Putamen (tissue), 1 donor: ENCODE measurements around the gene GRAMD4.
A peak's percentile ranks its signal among the peaks of the same experiment; 100 is the strongest.

ENCODE experiments used
- DNase-seq: peaks from one replicate; pipeline ENCODE4 v3.0.0-alpha.2; 2016; ENCODE audit warnings: low spot score

GRAMD4 gene

DNA sequence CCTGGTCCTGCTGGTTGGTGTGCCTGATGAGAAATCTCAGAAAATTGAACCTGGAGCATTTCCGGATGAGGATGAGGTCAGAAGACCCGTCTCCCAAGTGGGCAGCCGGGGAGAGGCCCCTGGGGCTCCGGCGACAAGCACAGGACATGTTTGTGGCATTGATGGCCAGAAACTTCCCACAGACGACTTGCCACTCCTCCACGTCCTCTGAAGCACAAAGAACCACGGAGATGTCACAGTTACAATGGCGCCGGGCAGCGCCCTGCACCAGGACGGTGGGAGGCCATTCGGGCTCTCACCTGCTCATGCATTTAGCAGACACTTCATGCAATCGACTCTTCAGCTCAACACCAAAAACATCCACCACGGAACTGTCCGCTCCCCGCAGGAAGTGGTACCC lies 71.4 kb downstream of the GRAMD4 start:
- no peak for DNase-seq

DNA sequence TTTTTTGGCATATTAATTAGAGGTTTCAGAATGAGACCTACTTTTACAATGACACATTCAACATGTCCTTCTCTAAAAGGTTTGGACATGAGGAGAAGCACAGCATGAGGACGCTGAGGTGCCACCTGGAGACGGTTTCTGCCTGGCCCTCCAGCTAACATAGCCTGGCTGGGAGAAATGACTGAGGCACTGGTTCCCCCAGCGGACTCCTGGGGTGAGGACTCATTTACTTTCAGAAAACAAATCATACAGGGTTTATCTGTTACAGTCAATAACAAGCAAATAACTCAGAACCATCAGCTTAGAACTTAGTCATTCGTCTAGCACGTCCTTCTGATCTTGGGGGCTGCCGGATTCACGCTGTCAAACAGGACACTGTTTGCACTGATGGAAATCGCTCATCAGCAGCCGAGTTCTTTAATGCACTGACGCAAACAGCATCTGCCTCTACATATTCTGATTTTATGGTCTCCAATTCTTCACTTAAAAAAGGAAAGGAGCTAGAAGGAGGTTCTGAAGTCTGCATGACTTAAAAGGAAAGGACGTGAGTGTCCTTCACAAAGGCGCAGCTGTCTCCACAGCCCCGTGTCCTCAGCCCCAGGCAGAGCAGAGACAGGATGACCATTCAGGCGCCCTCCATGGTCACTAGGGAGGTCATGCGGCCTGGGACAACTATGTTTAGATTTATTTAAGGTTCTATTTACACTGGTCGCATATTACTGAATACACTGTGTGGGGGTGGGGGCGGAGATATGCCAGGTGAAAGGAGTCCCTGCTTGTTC lies 73.6 kb downstream of the GRAMD4 start:
- no peak for DNase-seq

DNA sequence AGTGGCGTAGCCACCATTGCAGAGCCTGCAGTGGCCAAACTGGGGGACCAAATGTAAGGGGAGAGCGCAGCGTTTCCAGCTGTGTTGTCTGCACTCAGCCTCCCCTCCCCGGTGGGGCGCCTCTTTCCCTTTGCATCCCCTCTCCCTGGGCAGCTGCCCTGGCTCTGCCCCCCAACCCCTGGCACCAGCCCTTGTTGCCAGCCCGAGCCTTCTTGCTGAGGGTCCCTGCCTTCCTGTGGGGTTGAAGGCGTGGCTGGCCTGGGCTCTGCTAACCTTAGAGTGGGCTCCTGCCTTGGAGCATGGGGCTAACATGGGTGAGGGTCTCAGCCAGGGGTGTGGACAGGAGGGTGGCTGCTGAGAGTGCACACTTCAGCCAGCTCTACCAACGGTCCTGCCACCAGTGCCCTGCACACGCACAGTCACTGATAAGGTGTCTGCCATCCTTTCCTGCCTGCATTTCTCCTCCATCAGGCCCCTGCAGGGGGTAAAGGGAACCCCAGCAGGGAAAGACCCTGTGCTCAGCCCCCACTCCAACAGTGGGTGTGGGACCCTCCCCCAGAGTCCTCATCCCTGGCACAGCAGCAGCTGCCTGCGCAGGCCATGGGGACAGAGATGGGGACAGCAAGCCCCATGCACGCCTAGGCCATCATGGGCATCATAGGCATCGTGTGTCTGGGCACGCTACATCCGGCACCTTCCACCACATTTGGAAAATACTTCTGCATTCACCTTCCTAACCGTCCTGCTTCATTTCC lies 74.4 kb downstream of the GRAMD4 start:
- DNase-seq = no peak

DNA sequence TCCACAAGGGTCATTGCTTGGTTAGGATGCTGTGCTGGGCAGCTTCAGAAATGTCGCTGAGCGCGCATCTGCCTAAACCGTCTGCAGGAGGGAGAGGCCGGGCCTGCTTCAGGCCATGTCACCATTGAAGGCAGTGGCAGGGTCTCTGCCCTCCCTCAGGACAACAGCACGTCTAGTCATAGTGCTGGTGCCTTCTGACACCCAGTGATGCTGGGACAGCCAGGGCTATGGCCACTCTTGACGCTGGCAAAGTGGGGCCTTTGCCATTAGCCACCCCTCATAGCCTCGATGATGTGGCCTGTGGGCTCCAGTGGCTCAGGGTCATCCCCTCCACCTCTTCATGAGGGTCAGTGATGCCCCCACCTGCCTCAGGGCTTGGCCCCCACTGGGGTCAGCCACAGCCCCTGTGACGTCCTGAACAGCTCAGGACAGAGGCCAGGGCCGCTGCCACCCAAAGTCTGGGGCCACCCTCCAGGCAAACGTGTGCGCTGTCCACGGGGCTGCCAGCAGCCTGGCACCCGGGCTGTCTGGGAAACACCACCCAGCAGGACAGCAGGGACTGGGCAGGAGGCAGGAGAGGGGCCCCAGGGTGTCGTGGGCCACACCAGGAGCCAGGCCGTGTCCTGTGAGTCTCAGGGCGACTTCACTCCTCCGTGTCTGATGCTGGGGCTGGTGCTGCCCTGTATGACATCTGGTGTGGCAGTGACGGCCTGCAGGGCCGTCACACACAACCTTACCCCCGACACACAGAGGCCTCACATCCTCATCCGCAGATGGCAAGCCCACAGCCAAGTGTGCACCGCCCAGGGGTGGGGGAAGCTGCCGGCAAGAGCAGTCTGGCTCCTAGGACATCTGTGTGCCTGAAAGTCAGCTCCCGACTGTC lies 75.4 kb downstream of the GRAMD4 start:
- no peak for DNase-seq

DNA sequence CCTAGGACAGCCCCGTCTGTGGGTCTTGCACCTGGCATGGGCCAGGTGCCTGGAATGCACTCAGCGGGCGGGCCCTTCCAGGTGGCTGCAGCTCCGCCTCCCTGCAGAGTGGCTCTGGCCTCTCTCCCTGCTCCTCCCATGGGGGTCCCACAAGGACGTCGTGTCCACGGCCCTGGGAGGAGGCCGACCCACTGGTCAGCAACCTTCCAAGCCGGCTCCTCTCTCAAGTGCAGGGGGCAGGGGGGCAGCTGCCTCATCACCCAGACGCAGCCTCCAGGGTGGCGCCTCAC lies 76.0 kb downstream of the GRAMD4 start:
- DNase-seq = no peak

DNA sequence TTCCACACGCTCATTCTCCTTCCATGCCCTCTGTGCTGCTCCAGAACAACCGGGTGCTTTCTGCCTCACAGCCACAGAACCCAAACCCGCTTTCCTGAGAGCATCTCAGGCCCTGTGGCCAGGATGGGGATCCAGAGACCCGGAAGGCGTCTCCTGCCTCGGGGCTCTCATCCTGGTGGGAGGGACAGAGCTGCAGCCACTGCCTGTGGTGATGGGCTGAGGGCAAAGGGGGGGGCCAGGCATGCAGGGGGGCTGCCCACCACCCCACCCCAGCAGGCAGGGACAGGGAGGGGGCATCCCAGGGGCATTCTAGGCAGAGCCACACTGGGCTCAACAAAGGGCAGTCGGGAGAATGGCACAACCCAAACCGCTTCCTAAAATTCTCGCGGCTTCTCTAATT lies 76.4 kb downstream of the GRAMD4 start:
- DNase-seq = no peak

DNA sequence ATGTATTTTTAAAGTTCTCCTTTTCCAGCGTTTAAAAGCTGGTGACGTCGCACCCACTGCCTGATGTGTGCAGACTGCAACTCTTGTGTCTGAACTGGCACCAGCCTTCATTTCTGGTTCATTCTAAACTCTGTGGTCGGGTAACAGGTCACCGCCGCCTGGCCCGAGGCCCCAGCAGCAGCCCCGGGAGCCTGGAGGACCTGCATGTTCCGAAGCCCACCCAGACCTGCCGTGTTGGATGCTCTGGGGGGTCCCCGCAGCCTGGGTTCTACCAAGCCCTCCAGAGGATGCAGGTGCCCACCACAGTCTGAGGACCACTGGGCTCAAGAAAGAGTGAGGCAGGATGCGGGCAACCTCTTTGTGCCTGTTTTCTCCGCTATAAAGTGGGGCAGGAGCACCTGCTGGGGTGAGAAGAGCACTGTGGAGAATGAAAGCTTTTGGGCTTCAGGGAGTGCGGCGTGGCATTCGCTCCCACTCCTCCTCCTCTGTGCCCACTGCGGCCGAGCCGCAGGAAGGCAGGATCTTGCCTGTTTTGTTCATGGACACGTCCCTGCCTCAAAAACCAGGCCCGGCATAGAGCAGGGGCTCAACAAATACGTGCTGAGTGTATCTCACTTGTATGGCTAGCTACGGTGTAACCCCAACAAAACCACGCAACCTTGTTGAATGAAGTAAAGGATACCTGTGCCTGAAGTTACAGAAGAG lies 77.8 kb downstream of the GRAMD4 start:
- DNase-seq = no peak

DNA sequence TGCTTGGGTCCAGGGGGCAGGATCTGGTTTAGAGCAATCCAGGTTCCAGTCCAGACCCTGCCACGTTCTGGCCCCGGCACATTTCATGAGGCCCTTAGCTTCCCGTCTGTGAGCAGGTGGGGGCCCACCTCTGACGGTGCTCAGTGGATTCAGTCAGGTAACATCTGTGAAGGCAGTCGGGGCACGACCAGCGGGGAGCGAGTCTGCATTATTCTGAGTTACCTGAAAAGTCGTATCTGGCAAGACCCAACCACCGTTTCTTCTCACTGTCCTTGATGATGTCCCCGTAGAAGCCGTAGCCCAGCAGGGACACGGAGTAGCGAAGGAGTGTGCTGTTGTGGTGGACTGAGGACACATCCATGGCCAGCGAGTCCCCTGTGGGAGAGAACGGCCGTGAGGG lies 78.9 kb downstream of the GRAMD4 start:
- no peak for DNase-seq

DNA sequence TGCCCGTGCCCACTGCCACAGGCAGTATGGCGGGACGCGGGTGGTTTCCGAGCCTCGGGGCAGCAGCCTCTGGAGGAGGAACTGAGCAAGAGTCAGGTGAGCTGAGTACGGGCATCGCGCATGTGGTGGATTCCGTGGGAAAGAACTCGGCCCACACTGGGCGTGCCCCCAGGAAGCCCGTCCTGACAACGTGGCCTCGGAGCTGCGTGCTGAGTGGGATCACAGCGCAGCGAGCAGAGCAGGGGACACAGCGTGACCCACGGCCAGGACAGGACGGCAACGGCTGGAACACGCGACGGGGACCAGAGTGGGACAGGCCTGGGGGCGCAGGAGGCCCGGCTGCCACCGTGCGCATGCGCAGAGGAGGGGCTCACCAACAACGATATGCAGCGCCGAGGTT lies 81.1 kb downstream of the GRAMD4 start:
- no peak for DNase-seq

DNA sequence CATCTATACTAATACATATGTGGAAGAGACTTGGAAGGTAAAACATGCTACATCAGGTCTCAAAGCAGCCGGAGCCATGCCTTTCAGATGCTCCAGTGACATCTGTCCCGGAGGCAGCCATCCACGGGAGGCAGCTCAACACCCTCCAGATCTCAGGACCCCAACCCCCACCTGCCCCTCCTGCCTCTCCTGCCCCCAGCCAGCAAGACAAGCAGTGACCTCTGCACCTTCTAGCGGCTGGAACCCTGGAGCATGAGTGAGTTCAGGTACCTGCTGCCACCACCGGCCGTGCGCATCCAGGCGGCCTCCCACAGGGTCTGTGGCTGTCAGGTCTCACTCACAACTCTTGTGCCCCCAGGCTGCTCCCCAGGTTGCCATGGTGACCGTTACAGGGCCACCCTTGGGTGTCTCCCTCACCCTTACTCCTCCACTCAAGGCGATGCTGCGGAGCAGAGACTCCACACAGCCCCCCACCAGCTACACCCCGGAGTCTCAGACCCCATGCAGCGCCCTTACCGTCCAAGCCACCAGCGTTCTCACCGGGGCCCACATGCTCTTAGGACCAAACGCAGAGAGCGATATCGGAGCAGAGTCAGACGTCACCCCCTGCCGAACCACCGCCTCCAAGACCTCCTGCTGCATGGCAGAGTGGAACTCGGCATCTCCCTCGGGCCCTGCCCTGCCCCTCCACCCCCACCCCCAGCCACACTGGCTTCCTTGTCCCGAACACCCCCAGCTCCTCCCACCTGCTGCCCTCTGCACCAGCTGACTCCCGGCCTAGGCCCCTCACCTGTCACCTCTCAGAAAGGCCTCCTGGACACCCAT lies 83.2 kb downstream of the GRAMD4 start:
- no peak for DNase-seq

DNA sequence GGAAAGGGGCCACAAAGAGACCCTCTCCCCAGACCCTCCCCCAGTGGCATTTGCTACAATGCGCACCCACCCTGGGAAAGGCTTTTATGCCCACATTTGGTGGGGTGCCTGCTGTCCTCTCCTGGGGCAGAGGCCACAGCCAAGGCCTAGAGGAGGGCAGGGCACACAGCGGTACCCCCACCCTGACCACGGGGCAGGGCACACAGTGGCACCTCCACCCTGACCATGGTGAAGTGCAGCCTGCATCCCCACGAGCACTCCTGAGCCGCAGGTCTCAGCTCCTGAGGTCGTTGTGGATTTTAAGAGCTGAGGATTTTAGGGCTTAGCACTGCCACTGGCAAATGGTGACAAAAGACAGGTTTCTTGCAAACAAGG lies 83.8 kb downstream of the GRAMD4 start:
- no peak for DNase-seq

DNA sequence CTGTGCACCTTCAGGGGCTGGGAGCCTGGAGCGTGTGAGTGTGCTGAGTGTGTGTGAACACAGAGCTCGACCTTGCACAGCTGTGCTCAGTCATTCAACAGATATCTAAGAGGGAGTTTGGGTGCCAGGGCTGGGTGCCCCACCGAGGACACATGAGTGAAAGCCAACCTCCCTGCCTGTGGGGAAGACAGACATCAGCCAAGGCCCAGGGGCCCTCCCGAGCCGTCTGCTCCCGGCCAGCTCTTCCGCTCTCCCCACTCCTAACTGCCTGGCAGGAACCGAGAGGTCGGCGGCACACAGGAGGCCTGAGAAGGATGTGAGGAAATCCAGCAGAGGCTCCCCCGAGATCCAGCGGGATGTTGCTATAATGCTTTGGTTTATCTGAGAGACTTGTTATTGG lies 85.9 kb downstream of the GRAMD4 start:
- DNase-seq = no peak

DNA sequence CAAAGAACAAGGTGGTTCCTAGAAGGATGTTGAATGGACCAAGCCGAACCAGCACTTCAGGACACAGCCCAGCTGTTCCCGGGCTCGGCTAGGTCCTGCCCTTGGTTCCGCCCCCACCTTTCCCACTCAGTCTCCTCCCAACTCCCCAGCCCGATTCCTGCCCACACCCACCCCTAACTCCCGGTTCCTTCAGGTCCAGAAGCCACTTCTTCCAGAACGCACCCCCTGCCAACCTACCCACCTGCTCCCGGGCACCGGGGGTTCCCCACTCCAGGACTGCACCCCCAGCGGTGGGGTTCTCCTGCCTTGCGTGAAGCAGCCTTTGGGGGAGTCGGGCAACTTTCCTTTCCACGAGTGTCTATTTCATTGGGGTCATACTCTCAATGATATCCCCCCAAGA lies 87.1 kb downstream of the GRAMD4 start:
- no peak for DNase-seq

DNA sequence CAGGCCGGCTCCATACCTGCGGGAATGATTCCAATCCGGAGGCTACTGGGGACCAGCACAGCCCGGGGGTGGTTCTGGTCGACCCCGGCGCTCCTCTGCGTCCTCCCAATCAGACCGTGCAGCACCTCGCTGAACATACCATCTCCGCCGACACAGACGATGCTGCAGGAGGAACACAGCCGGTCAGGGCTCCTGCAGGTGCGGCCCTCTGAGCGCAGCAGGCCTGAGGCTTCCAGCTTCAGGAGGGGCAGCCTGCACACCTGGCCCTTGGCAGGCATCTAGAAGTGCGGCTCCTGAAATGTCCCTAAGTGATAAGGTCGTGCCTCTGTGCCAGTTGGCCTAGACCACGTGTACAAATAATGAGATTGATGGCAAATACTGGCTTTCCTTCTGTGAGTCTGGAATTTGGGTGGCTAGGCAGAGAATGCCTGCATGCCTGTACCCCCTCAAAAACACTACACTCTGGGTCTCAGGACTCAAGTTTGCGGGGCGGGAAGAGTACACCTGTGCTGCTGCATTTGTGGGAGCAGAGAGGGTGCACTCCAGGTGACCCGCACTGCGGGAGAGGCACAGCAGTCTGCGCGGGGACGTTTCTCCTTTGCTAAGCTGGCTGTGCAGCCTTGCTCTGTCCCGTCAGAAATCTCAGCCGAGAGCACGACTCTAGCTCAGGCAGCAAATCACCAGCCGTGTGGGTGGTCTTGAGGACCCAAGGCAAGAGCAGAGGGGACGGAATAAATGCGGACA lies 87.8 kb downstream of the GRAMD4 start:
- DNase-seq = no peak

DNA sequence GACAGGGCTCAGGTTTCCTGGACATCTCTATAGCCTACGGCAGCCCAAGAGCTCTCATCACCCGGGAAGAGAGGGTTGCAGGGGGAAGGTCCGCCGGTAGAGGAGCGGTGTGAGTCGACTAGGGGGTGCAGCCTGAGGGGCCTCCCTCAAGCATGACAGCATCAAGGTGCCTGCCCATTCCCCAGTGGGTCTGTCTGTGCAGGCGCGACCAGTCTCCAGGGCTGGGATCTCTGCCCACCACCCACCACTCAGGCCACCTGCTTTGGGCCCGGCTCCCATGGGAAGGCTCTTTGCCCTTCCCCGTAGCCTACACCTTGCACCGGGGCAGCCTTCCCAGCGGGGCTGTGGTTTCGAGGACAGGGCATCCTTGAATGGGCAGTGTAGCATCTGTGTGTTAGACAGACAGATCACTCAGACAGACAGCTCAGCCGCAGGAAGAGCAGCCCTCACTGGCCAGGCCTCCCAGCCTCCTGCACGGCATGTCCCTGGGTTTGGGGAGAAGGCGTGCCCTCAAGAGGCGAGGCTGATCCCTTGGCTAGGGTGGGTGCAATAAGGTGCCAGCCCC lies 88.7 kb downstream of the GRAMD4 start:
- no peak for DNase-seq

DNA sequence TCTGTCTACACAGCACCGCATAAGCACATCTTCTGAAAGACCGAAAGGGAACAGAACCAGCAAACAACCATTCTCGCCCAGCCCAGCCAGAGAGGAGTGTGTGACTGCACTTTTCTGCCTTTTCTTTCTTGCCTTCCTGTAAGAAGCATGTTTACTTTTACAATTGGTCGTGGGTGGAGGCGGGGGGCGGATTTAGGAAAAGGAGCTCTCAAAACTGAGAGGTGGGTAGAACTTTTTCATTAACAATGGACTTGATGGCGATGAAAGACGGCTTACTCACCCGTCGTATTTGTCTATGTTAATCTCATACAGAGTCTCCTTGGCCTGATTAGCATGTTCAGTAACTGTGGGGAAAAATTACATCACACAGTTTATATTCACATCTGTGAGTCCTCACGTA lies 90.6 kb downstream of the GRAMD4 start:
- peak; percentile 21 for DNase-seq

DNA sequence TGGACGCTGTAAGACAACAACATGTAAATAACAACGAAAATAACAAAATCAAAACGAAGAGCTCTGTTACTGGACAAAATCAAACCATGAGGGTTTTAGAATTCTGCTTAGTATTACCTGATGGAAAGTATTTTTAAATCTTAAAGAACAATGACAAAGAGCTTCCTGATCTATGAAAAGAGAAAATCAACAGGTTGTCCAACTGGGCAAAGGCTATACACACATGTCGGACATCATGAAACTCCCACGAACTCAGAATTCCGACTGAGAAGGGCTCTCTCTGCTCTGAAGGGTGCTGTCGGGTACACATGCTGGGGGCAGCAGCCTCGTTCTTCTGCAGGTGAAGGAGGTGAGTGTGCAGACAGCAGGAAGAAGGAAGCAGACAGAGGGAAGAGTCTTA lies 92.1 kb downstream of the GRAMD4 start:
- DNase-seq = no peak

DNA sequence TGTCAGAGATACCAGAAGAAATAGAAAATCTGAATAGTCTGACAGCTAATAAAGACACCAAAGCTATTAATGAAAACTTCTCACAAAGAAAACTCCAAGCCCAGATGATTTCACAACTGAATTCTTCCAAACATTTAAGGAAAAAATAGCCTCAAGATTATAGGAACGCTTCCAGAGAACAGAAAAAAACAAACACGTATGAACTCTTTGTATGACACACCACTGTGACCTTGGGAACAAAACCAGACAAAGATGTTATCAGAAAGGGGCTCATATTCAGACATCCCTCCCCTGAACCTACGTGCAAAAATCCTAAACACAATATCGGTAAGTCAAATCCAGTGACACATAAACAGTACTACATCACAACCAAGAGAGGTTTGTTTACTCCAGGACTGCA lies 94.4 kb downstream of the GRAMD4 start:
- DNase-seq = no peak

DNA sequence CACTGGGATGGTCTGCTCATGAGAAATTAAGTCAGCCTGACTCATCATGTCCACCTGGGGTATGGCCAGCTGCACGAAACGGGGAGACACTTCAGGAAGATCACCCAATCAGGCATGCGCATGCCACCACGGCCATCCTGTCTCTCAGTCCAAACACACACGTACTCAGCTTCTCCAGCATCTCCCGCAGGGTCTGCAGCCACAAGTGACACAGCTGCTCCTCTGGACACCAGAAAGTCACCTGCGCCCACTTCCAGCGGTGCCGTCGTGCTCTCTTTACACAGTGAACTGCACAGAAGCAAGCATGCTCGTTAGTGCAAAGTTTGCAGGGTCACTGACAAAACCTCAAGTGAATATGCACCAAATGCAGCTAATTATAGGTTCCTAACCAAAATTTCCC lies 99.7 kb downstream of the GRAMD4 start:
- DNase-seq = no peak

DNA sequence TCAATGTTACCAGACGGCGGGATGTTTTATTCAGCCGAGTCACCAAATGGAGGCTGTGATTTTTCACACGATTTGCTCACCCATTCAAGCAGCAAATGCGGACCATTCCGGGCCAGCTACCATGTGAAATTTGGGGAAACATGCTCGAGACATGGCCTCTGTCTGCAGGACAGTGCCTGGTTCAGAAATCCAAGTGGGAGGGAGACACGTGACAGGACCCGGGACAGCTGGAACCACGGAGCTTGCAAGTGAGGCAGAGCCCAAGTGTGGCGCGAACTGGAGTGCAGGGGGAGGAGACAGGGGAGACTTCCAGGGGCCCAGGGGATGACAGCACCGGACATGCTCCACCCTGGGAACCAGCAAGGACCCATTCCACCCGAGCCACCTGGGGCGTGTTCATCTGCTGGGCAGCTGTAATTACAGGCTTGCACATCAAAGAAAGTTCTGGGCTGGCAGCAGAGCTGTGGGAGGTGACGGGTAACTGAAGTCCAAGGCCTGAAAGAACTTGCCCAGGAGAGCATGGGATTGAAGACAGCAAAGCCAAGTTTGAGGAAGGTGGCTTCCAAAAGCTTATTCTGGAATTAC lies 101.4 kb downstream of the GRAMD4 start:
- DNase-seq = no peak
